T1000 (cell line): ENCODE measurements around the gene ZCWPW1.
"Not testable (repeated sequence)": the region's sequence is repeated elsewhere in the genome, so short reads cannot be mapped to it uniquely, and the experiment has no call there.

Experiments
- DNase-seq: peaks from one replicate; lab custom pipeline; 2025; ENCODE audit warnings: mixed read lengths; lab: John Stamatoyannopoulos, UW

Gene ZCWPW1

DNA sequence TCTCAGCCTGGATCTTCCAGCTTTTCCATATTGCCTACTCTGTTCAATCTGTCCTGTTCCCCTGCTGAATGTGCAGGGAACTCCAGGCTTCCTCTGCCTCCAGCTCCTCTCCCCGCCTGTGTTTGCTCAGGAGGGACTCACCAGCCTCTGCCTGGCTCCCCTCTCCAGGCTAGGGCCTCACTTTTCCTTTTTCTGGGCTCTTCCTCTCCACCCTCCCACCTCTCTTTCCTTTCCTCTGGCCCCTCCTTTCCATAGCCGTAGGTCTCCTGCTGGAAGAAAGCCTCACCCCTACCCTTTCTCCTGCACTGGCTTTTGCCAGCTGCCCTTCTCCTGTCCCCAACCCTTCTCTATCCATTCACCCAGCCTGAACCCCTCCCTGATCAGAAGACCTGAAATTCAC, 30.3 kb downstream of the ZCWPW1 start:
- DNase-seq = no peak

GRCh38 chr7:100397315-100398081, 31.0 kb downstream of the ZCWPW1 start:
- no peak for DNase-seq

DNA sequence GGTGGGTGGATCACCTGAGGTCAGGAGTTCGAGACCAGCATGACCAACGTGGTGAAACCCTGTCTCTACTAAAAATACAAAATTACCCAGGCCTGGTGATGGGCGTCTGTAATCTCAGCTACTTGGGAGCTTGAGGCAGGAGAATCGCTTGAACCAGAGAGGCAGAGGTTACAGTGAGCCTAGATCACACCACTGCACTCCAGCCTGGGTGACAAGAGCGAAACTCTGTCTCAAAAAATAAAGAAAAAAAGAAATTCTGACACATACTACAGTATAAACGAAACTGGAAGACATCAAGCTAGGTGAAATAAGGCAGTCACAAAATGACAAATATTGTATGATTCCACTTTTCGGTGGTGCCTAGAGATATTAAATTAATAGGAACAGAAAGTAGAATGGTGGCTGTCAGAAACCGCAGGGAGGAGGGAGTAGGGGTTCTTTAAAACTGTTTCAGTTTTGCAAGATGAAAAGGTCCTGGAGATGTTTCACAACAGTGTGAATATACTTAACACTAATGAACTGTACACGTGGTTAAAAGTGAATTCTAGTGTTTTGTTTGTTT, 32.0 kb downstream of the ZCWPW1 start:
- no peak for DNase-seq

DNA sequence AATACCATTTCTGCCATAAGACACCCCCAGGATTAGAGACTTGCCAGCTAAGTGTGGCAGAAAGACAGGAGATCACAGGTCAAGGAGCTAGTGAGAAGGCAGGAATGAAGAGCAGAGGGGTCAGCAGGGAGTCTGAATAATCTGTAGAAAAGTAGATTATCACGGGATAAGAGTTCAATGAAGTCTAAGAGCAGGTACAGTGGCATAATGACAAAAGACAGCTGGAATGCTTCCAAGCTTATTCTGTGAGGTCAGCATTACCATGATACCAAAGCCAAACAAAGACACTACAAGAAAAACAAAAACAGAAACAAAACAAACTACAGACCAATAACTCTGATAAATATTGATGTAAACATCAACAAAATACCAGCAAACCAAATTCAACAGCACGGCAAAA, 34.4 kb downstream of the ZCWPW1 start:
- DNase-seq = no peak

DNA sequence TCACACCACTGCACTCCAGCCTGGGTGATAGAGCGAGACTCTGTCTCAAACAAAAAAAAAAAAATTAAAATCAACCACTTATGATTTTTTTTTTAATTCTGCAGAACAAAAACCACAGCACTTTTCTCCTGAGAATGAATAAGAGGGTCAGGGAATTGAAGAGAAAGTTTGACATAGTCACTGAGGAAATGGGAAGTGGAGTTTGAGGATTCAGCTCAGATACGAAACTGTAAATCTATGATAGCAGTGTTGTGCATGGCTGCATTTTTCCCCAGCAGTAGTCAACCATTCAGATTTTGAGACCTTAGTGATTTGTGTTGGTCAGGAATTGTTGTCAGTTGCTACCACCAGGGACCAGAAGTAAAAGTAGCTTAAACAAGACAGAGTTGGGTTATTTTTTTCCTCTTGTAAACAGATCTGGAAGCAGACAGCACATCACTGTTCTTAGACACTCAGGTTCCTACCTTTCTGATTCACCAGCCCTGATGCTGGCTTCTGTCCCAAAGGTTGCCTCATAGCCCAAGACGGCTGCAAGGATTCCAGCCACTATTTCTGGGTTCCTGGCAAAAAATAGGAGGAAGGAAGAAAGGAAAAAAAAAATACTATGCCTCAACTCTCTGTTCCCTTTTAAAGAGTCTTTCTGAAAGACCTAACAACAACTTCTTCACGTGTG, 35.1 kb downstream of the ZCWPW1 start:
- no peak for DNase-seq

GRCh38 chr7:100390286-100391009, 38.1 kb downstream of the ZCWPW1 start:
- no peak for DNase-seq

- no peak for DNase-seq
Observed at GRCh38 chr7:100389437-100390088, 38.9 kb downstream of the ZCWPW1 start.

DNA sequence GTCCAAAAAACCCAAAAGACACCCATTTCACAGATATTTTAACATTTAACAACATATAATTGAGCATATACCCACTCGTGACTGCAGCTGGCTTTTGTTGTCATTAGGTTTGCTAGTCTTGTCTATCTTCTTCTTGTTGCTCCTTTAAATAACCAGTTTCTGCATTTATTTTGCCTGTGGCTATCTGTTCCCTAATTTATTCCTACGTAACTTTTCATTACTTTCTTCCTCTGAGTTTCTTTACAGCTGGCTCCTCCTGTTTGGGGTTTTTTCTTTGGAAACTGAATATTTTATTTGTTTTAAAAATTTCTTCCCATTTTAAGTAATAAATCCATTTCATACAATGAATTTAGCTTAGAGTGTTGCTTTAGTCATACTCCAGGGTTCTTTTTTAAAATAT, 40.8 kb downstream of the ZCWPW1 start:
- DNase-seq = no peak

DNA sequence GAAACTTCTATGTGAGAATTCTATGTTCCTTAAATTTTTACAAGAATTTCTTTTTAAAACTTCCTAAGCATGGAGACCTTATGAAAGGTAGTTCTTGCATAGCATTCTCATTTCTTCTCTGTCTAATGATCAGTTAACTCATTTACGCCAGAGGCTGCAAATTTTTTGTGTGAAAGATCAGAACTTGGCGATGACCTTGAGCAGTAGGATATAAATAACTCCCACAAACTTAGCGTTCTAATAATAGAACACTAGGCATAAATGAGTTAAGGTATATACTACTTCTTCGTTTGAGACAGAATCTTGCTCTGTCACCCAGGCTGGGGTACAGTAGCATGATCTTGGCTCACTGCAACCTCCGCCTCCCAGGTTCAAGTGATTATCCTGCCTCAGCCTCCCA, 41.6 kb downstream of the ZCWPW1 start:
- no peak for DNase-seq

DNA sequence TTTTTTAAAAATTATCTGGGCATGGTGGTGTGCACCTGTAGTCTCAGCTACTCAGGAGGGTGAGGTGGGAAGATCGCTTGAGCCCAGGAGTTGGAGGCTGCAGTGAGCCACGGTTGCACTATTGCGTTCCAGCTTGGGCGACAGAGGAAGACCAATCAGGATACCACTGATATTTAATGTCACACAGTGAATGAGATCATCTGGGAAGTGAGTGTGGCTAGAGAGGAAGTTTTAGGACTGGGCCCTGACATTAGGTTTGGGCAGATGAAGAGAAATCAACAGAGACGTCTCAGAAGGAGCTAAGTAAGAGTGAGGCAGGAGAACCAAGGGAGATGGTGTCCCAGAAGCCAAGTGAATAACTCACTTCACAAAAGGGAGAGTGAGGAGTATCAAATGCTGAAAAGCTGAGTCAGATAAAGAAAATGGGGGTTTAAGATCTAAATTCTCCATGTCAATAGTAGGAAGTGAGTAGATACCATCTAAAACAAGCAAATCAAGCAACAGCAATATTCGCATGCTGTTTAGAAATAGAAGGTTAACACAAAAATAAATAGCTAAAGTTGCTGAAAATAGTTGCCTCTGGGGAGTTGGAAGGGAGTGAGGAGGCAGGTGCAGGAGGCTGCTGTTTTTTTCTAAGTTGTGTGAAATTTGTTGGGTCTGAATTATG, 43.7 kb downstream of the ZCWPW1 start:
- no peak for DNase-seq

GRCh38 chr7:100382234-100382853, 46.2 kb downstream of the ZCWPW1 start:
- DNase-seq = not testable (repeated sequence)

GRCh38 chr7:100381531-100382233, 46.8 kb downstream of the ZCWPW1 start:
- not testable (repeated sequence) for DNase-seq

- DNase-seq = no peak
Observed at GRCh38 chr7:100380196-100380595, 48.3 kb downstream of the ZCWPW1 start.

DNA sequence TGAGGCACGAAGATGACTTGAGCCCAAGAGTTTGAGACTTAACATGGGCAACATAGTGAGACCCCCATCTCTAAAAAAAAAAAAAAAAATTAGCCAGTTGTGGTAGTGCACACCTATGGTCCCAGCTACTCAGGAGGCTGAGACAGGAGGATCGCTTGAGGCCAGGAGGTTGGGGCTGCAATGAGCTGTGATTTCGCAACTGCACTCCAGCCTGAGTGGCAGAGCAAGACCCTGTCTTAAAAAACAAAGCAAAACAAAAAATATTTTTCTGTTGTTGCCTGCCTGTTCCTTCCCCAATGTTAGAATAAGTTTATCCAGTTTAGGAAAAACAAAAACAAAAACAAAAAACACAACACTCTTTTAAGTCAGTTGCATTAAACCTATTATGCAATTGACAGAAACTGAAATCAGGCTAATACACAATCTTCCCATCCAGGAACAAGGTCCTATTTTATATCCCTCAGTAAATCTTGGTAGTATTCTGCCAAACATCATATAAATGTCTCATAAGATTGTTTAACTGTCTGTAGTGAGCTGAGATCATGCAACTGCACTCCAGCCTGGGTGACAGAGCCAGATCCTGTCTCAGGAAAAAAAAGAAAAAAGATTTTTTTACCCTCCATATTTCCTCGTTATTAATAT, 50.3 kb downstream of the ZCWPW1 start:
- DNase-seq = no peak

GRCh38 chr7:100376066-100376465, 52.4 kb downstream of the ZCWPW1 start:
- no peak for DNase-seq

- DNase-seq = no peak
Observed at GRCh38 chr7:100374601-100375000, 53.9 kb downstream of the ZCWPW1 start.

GRCh38 chr7:100373870-100374598, 54.5 kb downstream of the ZCWPW1 start:
- DNase-seq = not testable (repeated sequence)

DNA sequence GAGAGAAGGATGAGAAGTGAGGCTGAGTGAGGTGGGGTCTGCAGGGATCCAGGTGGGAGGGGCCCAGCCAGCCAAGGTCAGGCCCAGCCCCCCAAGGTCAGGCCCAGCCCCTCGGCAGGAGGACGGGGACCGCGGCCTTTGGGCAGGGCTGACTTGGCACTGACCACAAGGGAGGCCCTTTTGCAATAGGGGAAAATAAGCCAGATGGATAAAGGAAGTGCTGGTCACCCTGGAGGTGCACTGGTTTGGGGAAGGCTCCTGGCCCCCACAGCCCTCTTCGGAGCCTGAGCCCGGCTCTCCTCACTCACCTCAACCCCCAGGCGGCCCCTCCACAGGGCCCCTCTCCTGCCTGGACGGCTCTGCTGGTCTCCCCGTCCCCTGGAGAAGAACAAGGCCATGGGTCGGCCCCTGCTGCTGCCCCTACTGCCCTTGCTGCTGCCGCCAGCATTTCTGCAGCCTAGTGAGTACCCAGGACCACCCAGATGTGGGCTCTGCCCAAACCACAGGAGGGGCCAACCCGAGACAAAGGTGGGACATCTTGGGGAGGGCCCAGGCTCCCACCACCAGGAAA, 55.2 kb downstream of the ZCWPW1 start, which contains the start of gene PILRA:
PILRA (plus strand) TSS at position 227 of the 571 bp plus-strand sequence; CDS start at position 397, 170 bp downstream.
- no peak for DNase-seq

DNA sequence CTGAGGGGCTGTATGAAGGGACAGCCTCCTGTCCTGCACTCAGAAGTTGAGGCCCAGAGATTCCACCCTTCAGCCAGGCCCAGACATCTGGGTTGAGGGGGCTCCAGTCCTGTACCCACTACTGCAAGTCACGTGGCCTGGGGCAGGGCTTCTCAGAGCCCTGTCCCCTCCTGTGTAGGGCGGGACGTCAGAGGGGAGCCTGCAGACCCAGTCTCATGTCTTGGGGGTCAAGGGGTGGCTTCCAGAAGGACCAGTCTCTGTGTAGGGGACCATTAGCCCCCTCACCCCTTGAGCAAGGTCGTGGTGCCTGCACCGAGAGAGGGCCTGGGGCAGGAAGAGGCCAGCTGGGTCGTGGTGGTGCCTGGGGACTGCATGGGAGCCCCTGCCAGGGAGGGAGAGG, 55.8 kb downstream of the ZCWPW1 start:
- no peak for DNase-seq
